Left kidney (tissue), 2 donors: ENCODE results near the gene ZNF322. TPM values are rescaled to one million over a fixed set of nuclear protein-coding genes. Genes with fewer than 3 reads are reported as not detected.

Experiments
- DNase-seq: peaks from one replicate; pipeline ENCODE4 v3.0.0-alpha.2; 2013
- polyA plus RNA-seq: library from polyadenylated mRNA; unstranded; fragments of 120-200 nt; gene quantifications from one replicate; pipeline ENCODE4 v1.2.1, GENCODE V29; 2013; ENCODE audit not compliant: insufficient read length

ZNF322 gene
- polyA plus RNA-seq, 1 donor, result 39.6 TPM

GRCh38 chr6:26593278-26594130 is 66.0 kb downstream of the ZNF322 start:
- DNase-seq, result no peak

DNA sequence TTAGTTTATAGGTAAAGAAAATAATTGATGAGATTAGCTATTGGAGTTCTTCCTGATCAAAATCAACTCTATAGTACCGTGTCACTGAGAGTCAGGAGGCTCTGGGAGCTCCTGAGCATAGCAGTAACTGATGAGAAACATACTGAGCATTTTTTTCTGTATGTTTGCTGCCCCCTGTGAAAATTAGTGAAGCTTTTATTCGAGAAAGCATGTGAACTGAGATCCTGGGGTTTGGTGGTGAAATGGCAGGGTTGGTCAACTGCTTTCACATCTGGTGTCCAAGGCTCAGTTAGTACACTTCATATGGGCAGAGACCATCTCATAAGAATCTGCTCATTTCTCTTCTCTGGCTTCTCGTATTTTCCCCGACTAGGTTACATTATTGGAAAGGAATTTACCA is 66.9 kb downstream of the ZNF322 start:
- no peak for DNase-seq

- DNase-seq, result no peak
These were observed 70.6 kb downstream of the ZNF322 start for GRCh38 chr6:26588965-26589364.

Other genes with a start within 250 kb of the ZNF322 start
- gene BTN3A3, start 219.2 kb downstream of the ZNF322 start, polyA plus RNA-seq, result 22.7 TPM
- 34.9 TPM for gene BTN2A1, start 201.8 kb downstream of the ZNF322 start, polyA plus RNA-seq
- gene BTN1A1, start 159.4 kb downstream of the ZNF322 start, polyA plus RNA-seq, result 0.22 TPM
- 95.4 TPM for gene HMGN4, start 121.4 kb downstream of the ZNF322 start, polyA plus RNA-seq
- gene ABT1, start 62.8 kb downstream of the ZNF322 start, polyA plus RNA-seq, result 12.7 TPM